OCI-LY7 (cell line): ENCODE measurements around the gene NCAPG.

ENCODE experiments used
- EZH2phosphoT487 ChIP-seq: fragments of 200-600 bp; sonication (generic); IDR thresholded peaks from 2 replicates; pipeline ENCODE4 v1.6.1; 2018; ENCODE audit warnings: low read depth, borderline replicate concordance, mild to moderate bottlenecking, mixed run types, antibody characterized with exemption, low read length, moderate library complexity, mixed read lengths
- TF ChIP-seq, protein P1 (sequence below): fragments of 200-600 bp; sonication (generic); conservative IDR thresholded peaks from 2 replicates; pipeline ENCODE4 v1.5.1; 2014; ENCODE audit warnings: mild to moderate bottlenecking, antibody characterized with exemption, low read length, moderate library complexity, mixed read lengths

DNA sequence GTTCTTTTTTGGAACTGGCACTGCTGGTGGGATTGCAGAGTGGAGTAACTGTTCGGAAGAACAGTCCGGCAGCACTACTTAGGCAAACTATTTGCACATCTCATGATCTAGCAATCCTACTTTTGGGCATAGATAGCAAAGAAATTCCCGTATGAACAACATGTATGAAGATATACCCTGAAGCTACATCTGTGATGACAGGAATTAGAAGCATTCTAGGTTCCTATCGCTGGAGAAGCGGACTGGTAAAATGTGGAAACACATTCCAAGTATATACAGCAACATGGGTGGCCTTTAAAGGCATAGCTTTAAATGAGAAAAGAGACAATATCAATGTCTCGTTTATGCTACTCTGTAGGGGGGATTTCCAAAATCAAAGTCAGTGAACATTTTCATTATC is 3.3 kb upstream of the NCAPG start:
- TF ChIP-seq, protein P1, sequence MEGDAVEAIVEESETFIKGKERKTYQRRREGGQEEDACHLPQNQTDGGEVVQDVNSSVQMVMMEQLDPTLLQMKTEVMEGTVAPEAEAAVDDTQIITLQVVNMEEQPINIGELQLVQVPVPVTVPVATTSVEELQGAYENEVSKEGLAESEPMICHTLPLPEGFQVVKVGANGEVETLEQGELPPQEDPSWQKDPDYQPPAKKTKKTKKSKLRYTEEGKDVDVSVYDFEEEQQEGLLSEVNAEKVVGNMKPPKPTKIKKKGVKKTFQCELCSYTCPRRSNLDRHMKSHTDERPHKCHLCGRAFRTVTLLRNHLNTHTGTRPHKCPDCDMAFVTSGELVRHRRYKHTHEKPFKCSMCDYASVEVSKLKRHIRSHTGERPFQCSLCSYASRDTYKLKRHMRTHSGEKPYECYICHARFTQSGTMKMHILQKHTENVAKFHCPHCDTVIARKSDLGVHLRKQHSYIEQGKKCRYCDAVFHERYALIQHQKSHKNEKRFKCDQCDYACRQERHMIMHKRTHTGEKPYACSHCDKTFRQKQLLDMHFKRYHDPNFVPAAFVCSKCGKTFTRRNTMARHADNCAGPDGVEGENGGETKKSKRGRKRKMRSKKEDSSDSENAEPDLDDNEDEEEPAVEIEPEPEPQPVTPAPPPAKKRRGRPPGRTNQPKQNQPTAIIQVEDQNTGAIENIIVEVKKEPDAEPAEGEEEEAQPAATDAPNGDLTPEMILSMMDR: no peak
- no peak for TF ChIP-seq EZH2phosphoT487
